SJCRH30 (cell line): ENCODE results near the gene FNDC11. TPM values are rescaled to one million over a fixed set of nuclear protein-coding genes. Genes with fewer than 3 reads are reported as not detected.
"Not testable (repeated sequence)": the region's sequence is repeated elsewhere in the genome, so short reads cannot be mapped to it uniquely, and the experiment has no call there.

Experiments used
- DNase-seq, 2 experiments: peaks; one replicate each; pipeline ENCODE4 v3.0.0-alpha.2; 2015 to 2020
- H3K27ac ChIP-seq: fragments of 250-450 bp; sonication (Bioruptor Pico); 2 replicates; pipeline ENCODE4 v1.5.1; 2020; ENCODE audit warnings: mild to moderate bottlenecking, moderate library complexity
- H3K27me3 ChIP-seq: fragments of 250-450 bp; sonication (Bioruptor Pico); 2 replicates; pipeline ENCODE4 v1.5.1; 2020; ENCODE audit warnings: mild to moderate bottlenecking, moderate library complexity
- H3K36me3 ChIP-seq: fragments of 250-450 bp; sonication (Bioruptor Pico); 2 replicates; pipeline ENCODE4 v1.5.1; 2020; ENCODE audit warnings: mild to moderate bottlenecking, moderate library complexity
- H3K4me1 ChIP-seq: fragments of 250-450 bp; sonication (Bioruptor Pico); 2 replicates; pipeline ENCODE4 v1.5.1; 2020; ENCODE audit warnings: mild to moderate bottlenecking, moderate library complexity
- H3K4me3 ChIP-seq: fragments of 250-450 bp; sonication (Bioruptor Pico); 2 replicates; pipeline ENCODE4 v1.5.1; 2020; ENCODE audit warnings: mild to moderate bottlenecking, moderate library complexity
- H3K9me3 ChIP-seq: fragments of 250-450 bp; sonication (Bioruptor Pico); replicated peaks from 2 replicates; pipeline ENCODE4 v1.5.1; 2020; ENCODE audit warnings: mild to moderate bottlenecking, moderate library complexity
- total RNA-seq: library from RNA; depleted of rRNA; stranded (reverse); fragments of >200 nt; shearing (Covaris generic); gene quantifications from 2 replicates; pipeline ENCODE4 v1.2.3, GENCODE V29; 2014

FNDC11 gene
- total RNA-seq, 1 experiment from 2014 or later, result 0.02 TPM

DNA sequence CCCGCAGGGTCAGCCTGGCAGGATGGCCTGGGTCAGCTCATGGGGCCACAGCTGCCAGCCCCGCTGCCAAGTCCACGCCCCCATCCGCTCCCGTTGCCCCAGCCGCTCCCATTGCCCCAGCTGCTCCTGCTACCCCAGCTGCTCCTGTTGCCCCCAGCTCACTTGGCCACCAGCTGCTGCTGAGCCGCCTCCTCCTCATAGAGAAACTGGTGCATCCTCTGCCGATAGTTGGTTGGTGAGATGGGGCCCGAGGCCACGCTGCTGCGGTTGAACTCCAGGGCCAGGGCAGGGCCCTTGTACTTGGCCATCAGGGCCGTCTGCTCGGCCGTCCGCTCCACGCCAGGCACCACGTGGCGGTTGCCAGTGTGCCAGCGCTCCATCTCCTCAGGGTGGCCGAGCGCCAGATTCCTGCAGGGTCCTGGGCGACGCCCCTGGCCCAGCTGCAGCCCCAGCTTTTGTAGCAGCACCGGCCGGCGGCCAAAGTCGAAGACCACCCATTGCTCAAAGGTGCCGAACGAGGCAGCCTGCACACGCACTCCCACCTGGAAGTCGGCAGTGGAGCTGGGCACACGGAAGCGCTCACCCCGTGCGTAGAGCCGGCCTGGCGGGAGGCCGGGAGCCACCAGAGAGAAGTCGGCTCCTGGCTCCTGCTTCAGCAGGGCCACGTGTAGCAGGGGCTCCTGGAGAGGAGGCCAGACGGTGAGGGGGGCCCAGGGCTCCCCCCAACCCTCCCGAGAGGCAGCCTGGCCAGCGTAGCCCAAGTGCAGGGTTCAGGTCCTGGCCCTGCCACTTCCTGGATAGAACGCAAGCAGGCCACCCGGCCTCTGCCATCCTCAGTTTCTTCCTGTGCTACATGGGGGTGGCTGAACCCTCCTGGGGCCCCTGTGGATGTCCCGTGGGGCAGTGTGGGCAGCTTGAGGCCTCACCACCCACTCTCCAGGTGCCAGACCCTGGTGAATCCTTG, 15.3 kb downstream of the FNDC11 start:
- H3K27ac ChIP-seq, result no peak overlapping the region
- H3K9me3 ChIP-seq, result no peaks in the 10 kb centered on the region
- H3K27me3 ChIP-seq, result peaks cover 8% of the 10 kb centered on the region; the same call in 1 of the 2 replicates
- DNase-seq, result peak; percentile 71 to 77
- H3K36me3 ChIP-seq, result no peaks in the 10 kb centered on the region
- H3K4me3 ChIP-seq, result no peak overlapping the region
- peaks cover under 1% of the 10 kb centered on the region; the same call in 1 of the 2 replicates for H3K4me1 ChIP-seq

DNA sequence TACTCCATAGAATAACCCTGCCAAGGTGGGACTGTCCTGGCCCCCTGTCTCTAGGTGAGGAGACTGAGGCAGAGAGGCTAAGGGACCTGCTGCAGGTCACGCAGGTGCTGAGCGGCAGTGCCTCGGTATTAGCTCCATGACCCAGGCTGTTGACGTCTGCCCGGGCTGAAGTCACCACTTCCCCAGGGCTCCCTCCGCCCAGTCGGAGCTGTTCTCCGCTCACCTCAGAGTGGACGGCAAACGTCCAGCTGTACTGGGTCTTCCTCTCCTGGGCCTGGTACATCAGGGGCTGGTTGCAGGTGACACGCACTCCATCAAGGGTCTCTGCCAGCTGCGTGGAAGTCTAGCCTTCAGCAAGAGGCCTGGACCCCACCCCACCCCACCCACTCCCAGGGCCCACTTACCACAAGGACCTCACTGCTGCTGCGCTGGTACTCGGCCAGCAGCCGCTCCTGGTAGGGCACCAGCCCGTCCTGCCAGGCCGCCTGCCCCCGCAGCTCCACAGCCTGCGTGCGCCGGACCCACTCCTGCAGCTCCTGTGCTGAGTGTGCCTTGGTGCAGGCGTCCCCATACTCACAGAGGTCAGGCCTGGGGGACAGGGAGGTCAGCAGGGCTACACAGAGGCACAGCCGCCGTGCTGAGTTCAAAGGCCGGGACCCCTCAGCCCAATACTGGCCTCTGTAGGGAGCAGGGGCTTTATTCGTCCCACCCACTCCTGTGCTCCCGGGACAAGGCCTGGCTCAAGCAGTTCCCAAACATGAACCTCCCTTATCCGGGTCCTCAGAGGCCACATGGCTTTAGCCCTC, 16.5 kb downstream of the FNDC11 start:
- Histone ChIP-seq H3K27ac (no peak overlapping the region), H3K27me3 (peaks cover 15% of the 10 kb centered on the region; the same call in 1 of the 2 replicates), H3K4me1 (peaks cover 5% of the 10 kb centered on the region; the same call in 1 of the 2 replicates), H3K36me3 (no peaks in the 10 kb centered on the region), H3K9me3 (no peaks in the 10 kb centered on the region), H3K4me3 (no peak overlapping the region)
- no peak for DNase-seq

DNA sequence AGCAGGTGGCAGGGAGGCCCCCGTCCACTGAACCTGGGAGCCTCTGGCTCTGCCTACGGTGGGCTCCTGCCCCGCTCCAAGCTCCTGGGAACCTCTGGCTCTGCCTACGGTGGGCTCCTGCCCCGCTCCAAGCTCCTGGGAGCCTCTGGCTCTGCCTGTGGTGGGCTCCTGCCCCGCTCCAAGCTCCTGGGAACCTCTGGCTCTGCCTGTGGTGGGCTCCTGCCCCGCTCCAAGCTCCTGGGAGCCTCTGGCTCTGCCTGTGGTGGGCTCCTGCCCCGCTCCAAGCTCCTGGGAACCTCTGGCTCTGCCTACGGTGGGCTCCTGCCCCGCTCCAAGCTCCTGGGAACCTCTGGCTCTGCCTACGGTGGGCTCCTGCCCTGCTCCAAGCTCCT, 17.1 kb downstream of the FNDC11 start:
- not testable (repeated sequence) for H3K36me3 ChIP-seq, H3K4me1 ChIP-seq, H3K4me3 ChIP-seq, H3K27ac ChIP-seq, H3K9me3 ChIP-seq, DNase-seq
- H3K27me3 ChIP-seq, result peaks cover 20% of the 10 kb centered on the region

DNA sequence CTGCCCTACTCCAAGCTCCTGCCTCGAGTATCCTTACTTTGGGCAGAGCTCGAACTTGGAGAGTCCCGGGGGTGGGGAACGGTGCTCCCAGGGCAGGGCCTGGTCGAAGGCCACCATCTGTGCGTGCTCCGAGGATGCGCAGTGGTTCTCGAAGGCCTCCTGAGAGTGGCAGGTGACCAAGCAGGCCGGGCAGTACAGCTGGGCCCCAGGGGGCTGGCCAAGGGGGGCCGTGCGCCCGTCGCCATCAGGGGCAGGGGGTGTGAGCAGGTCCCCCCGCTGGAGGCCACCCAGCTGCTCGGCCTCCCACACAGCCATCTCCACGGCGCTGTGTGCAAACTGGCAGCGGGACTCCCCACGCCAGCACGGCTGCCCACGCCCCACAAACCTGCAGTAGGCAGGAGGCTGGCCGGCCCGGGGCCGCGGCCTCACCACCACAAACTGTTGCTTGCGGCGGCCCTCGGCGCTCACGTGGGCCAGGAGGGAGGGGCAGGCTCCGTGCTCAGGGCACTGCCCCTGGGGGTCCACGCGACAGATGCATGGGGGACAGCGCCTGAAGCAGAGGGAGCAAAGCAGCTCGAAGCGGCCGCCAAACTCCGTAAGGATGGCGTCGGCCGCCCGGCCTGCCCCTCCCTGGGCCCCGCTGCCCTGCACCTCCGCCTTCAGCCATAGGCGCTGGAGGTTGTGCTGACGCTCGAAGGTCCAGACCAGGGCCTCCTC, 18.3 kb downstream of the FNDC11 start:
- no peak for DNase-seq

DNA sequence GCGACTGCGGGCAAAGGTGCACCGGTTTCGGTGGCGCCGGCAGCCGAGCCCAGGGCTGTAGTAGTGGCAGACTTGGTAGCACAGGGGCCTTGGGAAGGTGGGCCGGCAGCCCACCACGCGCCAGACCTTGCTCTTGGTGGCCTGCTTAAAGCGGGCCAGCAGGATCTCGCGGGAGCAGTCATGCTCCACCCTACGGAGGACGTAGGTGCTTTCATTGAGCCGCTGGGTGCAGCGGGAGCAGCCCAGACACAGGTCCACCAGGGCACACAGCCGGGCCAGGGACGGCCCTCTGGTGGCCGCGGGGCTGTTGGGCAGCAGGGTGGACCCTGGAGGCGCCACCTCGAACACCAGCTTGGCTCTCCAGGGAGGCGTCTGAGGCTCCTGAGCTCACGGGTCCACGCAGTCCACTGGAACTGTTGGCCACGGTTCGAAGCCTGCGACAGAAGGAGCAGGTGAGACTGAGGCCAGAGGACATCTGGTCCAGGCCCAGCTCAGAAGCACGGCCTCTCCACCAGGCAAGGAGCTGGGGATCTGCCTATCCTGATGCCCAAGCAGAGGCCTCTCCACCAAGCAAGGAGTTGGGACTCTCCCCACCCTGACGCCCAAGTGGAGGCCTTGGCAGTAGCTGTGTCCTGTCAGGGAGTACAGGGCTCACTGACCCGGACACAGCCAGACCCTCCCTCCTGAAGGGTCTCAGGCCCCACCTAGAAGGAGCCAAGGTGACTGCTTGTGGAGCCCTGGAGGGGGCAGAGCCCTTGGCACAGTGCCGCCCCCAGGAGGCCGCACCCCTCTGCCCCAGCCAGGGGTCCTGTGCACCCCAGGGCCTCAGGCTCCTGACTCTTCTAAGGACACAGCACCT, 19.1 kb downstream of the FNDC11 start:
- Histone ChIP-seq H3K27me3 (peaks cover 33% of the 10 kb centered on the region), H3K4me3 (peak overlapping the region; percentile 50), H3K9me3 (no peaks in the 10 kb centered on the region), H3K36me3 (no peaks in the 10 kb centered on the region), H3K4me1 (peaks cover 5% of the 10 kb centered on the region; the same call in 1 of the 2 replicates), H3K27ac (no peak overlapping the region)
- DNase-seq, result no peak

More for the DNA sequence above, 18.3 kb downstream of the FNDC11 start:
- no peak overlapping the region for H3K4me3 ChIP-seq
- H3K4me1 ChIP-seq, result peaks cover 5% of the 10 kb centered on the region; the same call in 1 of the 2 replicates
- H3K27ac ChIP-seq, result no peak overlapping the region
- peaks cover 28% of the 10 kb centered on the region for H3K27me3 ChIP-seq
- no peaks in the 10 kb centered on the region for H3K9me3 ChIP-seq
- no peaks in the 10 kb centered on the region for H3K36me3 ChIP-seq

DNA sequence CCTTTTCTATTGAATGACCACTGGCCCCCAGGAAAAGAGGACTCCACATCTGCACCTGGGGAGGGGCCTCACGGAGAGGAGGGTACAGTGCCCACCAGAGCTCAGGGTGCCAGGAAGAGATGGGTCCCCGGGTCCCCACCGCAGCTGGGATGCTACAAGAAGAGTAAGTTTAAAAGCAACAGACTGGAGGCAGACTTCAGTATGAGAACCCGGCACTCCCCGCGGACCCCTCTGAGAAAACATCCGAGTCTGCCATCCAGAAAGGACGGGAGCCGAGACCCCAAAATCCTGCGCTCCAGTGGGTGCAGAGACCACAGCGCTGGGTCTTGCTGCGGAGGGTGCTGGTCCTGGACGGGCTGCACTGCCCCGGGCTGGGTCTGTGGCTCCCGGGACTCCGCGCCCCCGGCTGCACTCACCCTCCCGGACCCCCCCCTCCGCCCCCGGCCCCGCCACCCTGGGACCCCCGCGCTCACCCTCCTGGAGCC, 19.7 kb downstream of the FNDC11 start:
- Histone ChIP-seq H3K27me3 (peaks cover 33% of the 10 kb centered on the region), H3K27ac (no peak overlapping the region), H3K9me3 (no peaks in the 10 kb centered on the region), H3K4me1 (peaks cover 5% of the 10 kb centered on the region; the same call in 1 of the 2 replicates), H3K36me3 (no peaks in the 10 kb centered on the region), H3K4me3 (peak overlapping the region; percentile 50)
- no peak for DNase-seq

DNA sequence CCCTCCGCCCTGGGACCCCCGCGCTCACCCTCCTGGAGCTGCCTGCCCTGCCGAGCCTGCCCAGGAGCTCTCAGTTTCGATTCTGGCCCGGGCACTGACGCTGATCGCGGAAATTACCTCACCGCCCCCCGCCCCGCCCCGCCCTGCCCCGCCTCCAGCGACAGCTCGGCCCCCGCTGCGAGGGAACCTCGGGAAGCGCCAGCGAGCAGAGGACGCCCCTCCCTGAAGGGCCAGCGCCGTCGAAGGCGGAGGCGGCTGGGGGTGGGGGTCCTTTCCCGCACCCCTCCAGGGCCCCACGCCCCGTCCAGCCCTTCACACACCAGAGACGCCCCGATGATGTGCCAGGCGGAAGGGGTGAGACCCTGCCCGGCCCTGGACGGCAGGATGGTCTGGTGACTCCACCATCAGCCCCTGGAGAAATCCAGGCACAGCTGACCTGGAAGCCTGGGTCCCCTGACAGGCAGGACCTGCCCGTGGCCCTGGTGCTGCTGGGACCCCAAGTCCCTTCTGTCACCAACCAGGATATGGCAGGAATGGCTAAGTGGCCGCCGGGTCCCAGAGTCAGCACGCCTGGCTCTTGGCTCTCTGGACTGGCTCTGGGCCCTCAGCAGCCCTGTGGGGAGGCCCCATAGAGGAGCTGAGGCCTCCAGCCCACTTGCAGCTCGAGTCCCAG, 20.3 kb downstream of the FNDC11 start, which contains the start of gene HELZ2:
HELZ2 (minus strand) TSS at position 84 of the 673 bp plus-strand sequence. CDS start 1,854 bp downstream, outside the sequence.
- Histone ChIP-seq H3K4me3 (peak within 1 kb of the TSS; percentile 52), H3K36me3 (no peaks in the 10 kb centered on the region), H3K4me1 (peaks cover 5% of the 10 kb centered on the region; the same call in 1 of the 2 replicates), H3K27me3 (peaks cover 38% of the 10 kb centered on the region), H3K9me3 (no peaks in the 10 kb centered on the region), H3K27ac (no peak within 1 kb of the TSS)
- DNase-seq, result peak; percentile 77 to 83

DNA sequence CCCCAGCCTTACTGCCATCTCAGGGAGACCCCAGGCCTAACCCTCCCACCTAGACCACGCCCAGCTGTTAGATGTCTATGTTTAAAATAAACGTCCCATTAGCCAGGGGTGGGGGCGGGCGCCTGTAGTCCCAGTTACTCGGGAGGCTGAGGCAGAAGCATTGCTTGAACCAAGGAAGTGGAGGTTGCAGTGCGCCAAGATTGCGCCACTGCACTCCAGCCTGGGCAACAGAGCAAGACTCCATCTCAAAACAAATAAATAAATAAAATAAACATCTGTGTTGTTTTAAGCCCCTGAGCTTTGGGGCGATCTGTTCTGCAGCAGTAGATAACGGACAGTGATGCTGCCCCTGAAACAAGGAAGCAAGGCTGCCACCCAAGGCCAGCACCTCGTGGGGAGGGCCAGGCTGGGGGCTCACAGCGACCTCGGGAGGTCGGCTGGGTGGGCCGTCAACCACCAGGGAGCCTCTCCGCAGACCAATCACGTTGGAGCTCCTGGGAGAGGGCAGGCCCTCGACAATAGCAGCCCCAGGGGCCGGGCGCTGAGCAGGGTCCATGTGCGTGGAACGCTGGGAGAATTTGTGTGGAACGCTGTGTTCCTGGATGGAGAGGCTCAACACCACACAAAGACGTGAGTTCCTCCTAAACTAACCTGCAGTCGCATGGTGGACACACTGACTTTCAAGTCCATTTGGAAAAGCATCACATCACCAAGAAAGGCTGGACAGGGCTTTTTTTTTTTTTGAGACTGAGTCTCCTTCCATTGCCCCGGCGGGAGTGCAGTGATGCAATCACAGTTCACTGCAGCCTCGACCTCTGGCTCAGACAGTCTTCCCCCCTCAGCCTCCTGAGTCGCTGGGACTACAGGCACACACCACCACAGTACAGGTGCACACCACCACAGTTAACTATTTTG, 21.1 kb downstream of the FNDC11 start:
- DNase-seq, result no peak
- Histone ChIP-seq H3K36me3 (no peaks in the 10 kb centered on the region), H3K9me3 (no peaks in the 10 kb centered on the region), H3K4me1 (peaks cover 5% of the 10 kb centered on the region; the same call in 1 of the 2 replicates), H3K27me3 (peaks cover 40% of the 10 kb centered on the region), H3K27ac (no peak overlapping the region), H3K4me3 (no peak overlapping the region)

DNA sequence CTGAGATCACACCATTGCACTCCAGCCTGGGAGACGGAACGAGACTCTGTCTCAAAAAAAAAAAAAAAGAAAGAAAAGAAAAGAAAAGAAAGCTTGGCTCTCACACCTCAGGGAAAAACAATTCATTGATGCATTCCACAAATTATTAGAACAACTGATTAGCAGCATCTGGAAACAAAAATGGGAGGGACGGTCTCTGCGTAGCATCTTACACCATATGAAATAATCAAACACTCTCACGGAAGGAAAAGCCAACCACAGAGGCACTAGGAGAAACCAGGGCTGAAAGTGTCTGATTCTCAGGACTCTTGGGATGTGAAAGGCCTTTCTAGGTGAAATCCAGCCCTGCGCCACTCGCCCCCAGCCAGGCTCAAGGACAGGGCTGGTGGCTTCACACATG, 22.4 kb downstream of the FNDC11 start:
- no peaks in the 10 kb centered on the region for H3K36me3 ChIP-seq
- H3K27ac ChIP-seq, result no peak overlapping the region
- peaks cover 48% of the 10 kb centered on the region for H3K27me3 ChIP-seq
- DNase-seq, result no peak
- H3K9me3 ChIP-seq, result no peaks in the 10 kb centered on the region
- H3K4me3 ChIP-seq, result no peak overlapping the region
- H3K4me1 ChIP-seq, result peaks cover 5% of the 10 kb centered on the region; the same call in 1 of the 2 replicates

DNA sequence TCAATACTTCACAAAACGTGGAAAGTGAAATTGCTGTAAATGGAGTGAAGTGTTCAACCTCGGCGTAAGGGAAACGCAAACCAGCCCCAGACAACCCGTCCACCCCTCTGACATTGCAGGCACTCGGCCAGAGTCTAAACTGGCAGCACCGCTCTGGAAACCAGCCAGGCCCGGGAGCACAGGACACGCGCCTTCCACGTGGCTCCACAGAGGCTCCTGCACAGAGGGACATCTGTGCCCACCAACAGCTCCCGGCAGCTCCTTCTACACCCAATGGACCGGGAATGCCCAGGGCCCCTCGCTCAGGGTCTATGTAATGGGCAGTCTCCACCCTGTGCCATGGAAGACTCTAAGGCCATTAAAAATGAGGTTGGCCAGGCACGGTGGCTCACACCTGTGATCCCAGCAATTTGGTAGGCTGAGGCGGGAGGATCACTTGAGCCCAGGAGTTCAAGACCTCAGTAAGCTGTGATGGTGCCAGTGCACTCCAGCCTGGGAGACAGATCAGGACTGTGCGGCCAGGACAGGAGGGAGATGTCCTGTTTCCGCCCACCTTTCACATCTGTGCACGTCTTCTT, 23.4 kb downstream of the FNDC11 start:
- no peaks in the 10 kb centered on the region for H3K9me3 ChIP-seq
- peak; percentile 54 for DNase-seq
- no peak overlapping the region for H3K4me3 ChIP-seq
- no peaks in the 10 kb centered on the region for H3K36me3 ChIP-seq
- H3K27ac ChIP-seq, result no peak overlapping the region
- H3K27me3 ChIP-seq, result peaks cover 51% of the 10 kb centered on the region
- H3K4me1 ChIP-seq, result peaks cover 5% of the 10 kb centered on the region; the same call in 1 of the 2 replicates

DNA sequence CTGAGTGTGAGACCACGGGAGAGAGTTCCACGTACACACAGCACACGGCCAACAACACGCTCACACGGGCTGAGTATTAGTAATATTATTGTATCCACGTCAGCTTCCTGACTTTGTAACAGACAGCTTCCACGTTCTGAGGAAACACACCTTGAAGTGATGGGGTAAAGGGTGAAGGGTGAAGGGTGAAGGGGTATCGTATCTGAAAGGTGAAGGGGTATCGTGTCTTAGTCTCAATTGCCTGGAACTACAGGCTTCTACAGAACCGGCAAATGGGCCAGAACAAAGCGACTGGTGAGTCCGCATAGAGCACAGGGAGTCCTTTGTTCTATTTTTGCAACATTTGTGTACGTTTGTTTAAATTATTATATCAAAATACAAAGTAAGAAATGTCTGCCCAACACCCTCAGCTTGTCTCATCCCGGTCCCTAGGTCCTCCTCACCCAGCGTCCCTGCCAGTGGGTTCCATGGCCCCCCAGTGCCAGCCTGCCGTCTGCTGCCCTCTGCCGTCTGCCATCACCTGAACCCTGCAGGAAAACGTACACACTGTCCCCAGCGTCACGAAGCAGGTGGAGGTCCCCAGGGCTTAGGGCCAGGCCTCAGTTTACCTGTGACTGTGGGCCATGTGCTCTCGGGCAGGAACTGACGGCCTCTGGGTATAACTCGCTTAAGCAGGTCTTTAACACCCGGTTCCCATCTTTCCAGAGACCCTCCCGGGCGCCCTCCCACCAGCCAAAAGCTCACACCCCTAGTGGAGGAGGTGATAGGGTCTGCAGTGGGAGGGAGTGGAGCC, 24.5 kb downstream of the FNDC11 start:
- Histone ChIP-seq H3K4me3 (no peak overlapping the region), H3K27me3 (peaks cover 54% of the 10 kb centered on the region), H3K4me1 (peaks cover 5% of the 10 kb centered on the region; the same call in 1 of the 2 replicates), H3K36me3 (no peaks in the 10 kb centered on the region), H3K9me3 (no peaks in the 10 kb centered on the region), H3K27ac (no peak overlapping the region)
- DNase-seq, result no peak
